HG03045 (cell line): ENCODE data around the gene CLCA1.

Experiments used
- ATAC-seq: cut with Tn5 transposase; IDR thresholded peaks from one replicate; pipeline ENCODE4 v1.9.1; 2021; ENCODE audit warnings: mild to moderate bottlenecking, moderate library complexity; ENCODE audit not compliant: unreplicated experiment

Gene CLCA1

GRCh38 chr1:86460998-86461397 lies 7.7 kb upstream of the CLCA1 start:
- no peak for ATAC-seq

GRCh38 chr1:86461482-86461881 lies 7.2 kb upstream of the CLCA1 start:
- no peak for ATAC-seq

GRCh38 chr1:86464819-86465218 lies 3.9 kb upstream of the CLCA1 start:
- no peak for ATAC-seq

GRCh38 chr1:86466109-86466844 lies 2.5 kb upstream of the CLCA1 start:
- no peak for ATAC-seq

- no peak for ATAC-seq
These were observed 1.7 kb upstream of the CLCA1 start for GRCh38 chr1:86466986-86467385.

GRCh38 chr1:86470859-86471258 lies 2.1 kb downstream of the CLCA1 start:
- no peak for ATAC-seq

- no peak for ATAC-seq
These were observed 2.6 kb downstream of the CLCA1 start for GRCh38 chr1:86471291-86471690.

GRCh38 chr1:86472152-86472551 lies 3.4 kb downstream of the CLCA1 start:
- ATAC-seq, result no peak

- no peak for ATAC-seq
These were observed 4.0 kb downstream of the CLCA1 start for GRCh38 chr1:86472767-86473166.

GRCh38 chr1:86477256-86477655 lies 8.5 kb downstream of the CLCA1 start:
- no peak for ATAC-seq

- ATAC-seq, result no peak
These were observed 9.0 kb downstream of the CLCA1 start for GRCh38 chr1:86477682-86478081.

GRCh38 chr1:86478416-86479156 lies 9.9 kb downstream of the CLCA1 start:
- no peak for ATAC-seq

- ATAC-seq, result no peak
These were observed 13.2 kb downstream of the CLCA1 start for GRCh38 chr1:86481966-86482365.

GRCh38 chr1:86487131-86487810 lies 18.5 kb downstream of the CLCA1 start:
- ATAC-seq, result no peak

GRCh38 chr1:86487811-86488141 lies 19.0 kb downstream of the CLCA1 start:
- no peak for ATAC-seq

GRCh38 chr1:86489242-86489878 lies 20.6 kb downstream of the CLCA1 start:
- no peak for ATAC-seq

- no peak for ATAC-seq
These were observed 22.6 kb downstream of the CLCA1 start for GRCh38 chr1:86491171-86491950.

GRCh38 chr1:86498281-86498680 lies 29.6 kb downstream of the CLCA1 start:
- no peak for ATAC-seq

- ATAC-seq, result no peak
These were observed 31.4 kb downstream of the CLCA1 start for GRCh38 chr1:86499987-86500593.

GRCh38 chr1:86500714-86501113 lies 32.0 kb downstream of the CLCA1 start:
- no peak for ATAC-seq
